ENCODE measurements around the gene EXOSC1. TPM values are rescaled to one million over a fixed set of nuclear protein-coding genes. Genes with fewer than 3 reads are reported as not detected.

Gene EXOSC1
- total and polyA plus RNA-seq, 2 donors (not counting 3 experiments of a cell fraction or from before 2014, with no cell fraction given) = 50.7 to 52.9 TPM

- no peak for TF ChIP-seq FOS (IDR thresholded peaks at IDR 0.05; ENCODE audit: borderline replicate concordance, insufficient read depth, low read length)
- DNase-seq (ENCODE audit: low read depth, low spot score) (no peak), FAIRE-seq (no peak)
- intact Hi-C loops (cut with micrococcal nuclease) (no loop called here), dilution Hi-C loops (cut with MboI; ENCODE audit: extremely low pct_ligation_motif_present, low sequenced_read_pairs) (no loop called here)
- H3K4me2 ChIP-seq (ENCODE audit: insufficient read depth, low read length) = no peak overlapping the region
- H4K20me1 ChIP-seq (replicated peaks; ENCODE audit: control insufficient read depth, extremely low read depth, insufficient read depth, low read length) = no peaks in the 10 kb centered on the region
- peaks cover 42 to 68% of the 10 kb centered on the region in 2 experiments for H3K36me3 ChIP-seq (ENCODE audit: control insufficient read depth in 2 of 2, extremely low read depth in 1 of 2, insufficient read depth in 2 of 2, low read length in 2 of 2)
- no peaks in the 10 kb centered on the region for H3K27me3 ChIP-seq (ENCODE audit: control insufficient read depth in 2 of 2, insufficient read depth in 2 of 2, low read length in 2 of 2)
- CTCF ChIA-PET = interaction anchor here (0.6 to 1.2 kb wide), 3 partner anchors 12 to 153 kb away, joined by 3 to 4 read pairs (median 3); no protein-coding TSS in a partner anchor
- no peak overlapping the region for H3K9ac ChIP-seq (replicated peaks; ENCODE audit: extremely low read depth, insufficient read depth, low read length)
- H3K9me3 ChIP-seq (replicated peaks; ENCODE audit: control insufficient read depth, insufficient read depth, low read length) = no peaks in the 10 kb centered on the region
- H3K4me1 ChIP-seq (ENCODE audit: control insufficient read depth, extremely low read depth, insufficient read depth, low read length) = no peaks in the 10 kb centered on the region
- no peak overlapping the region for H2AFZ ChIP-seq (ENCODE audit: low read depth, low read length)
- H3K4me3 ChIP-seq (replicated peaks in 1 of 3; ENCODE audit: insufficient read depth in 1 of 3, low read depth in 1 of 3, low read length in 3 of 3) = no peak overlapping the region
- no TSS peak for BruUV-seq (replicated peaks)
- no peak overlapping the region for H3K27ac ChIP-seq (ENCODE audit: insufficient read depth, low read depth, low read length)
- POLR2A ChIA-PET = interaction anchor here (0.8 kb wide), 1 partner anchor 14 kb away, joined by 3 read pairs; no protein-coding TSS in a partner anchor
- H3K79me2 ChIP-seq (ENCODE audit: control insufficient read depth, insufficient read depth, low read length) = no peaks in the 10 kb centered on the region
- no peaks in the 10 kb centered on the region for H3K9me1 ChIP-seq (replicated peaks; ENCODE audit: control insufficient read depth, extremely low read depth, insufficient read depth, low read length)
Observed at GRCh38 chr10:97459933-97460332, 14.1 kb upstream of the EXOSC1 start.

GRCh38 chr10:97459111-97459510, 13.3 kb upstream of the EXOSC1 start:
- Histone ChIP-seq H2AFZ (ENCODE audit: low read depth, low read length) (no peak overlapping the region), H3K36me3 (ENCODE audit: control insufficient read depth in 2 of 2, extremely low read depth in 1 of 2, insufficient read depth in 2 of 2, low read length in 2 of 2) (peaks cover 40 to 68% of the 10 kb centered on the region in 2 experiments), H3K4me1 (ENCODE audit: control insufficient read depth, extremely low read depth, insufficient read depth, low read length) (no peaks in the 10 kb centered on the region), H4K20me1 (replicated peaks; ENCODE audit: control insufficient read depth, extremely low read depth, insufficient read depth, low read length) (no peaks in the 10 kb centered on the region), H3K9ac (replicated peaks; ENCODE audit: extremely low read depth, insufficient read depth, low read length) (no peak overlapping the region), H3K79me2 (ENCODE audit: control insufficient read depth, insufficient read depth, low read length) (no peaks in the 10 kb centered on the region), H3K27me3 (ENCODE audit: control insufficient read depth in 2 of 2, insufficient read depth in 2 of 2, low read length in 2 of 2) (no peaks in the 10 kb centered on the region), H3K27ac (ENCODE audit: insufficient read depth, low read depth, low read length) (no peak overlapping the region), H3K4me2 (ENCODE audit: insufficient read depth, low read length) (no peak overlapping the region), H3K9me1 (replicated peaks; ENCODE audit: control insufficient read depth, extremely low read depth, insufficient read depth, low read length) (no peaks in the 10 kb centered on the region), H3K9me3 (replicated peaks; ENCODE audit: control insufficient read depth, insufficient read depth, low read length) (no peaks in the 10 kb centered on the region), H3K4me3 (replicated peaks in 1 of 3; ENCODE audit: insufficient read depth in 1 of 3, low read depth in 1 of 3, low read length in 3 of 3) (no peak overlapping the region)
- no peak for TF ChIP-seq CTCF (IDR thresholded peaks at IDR 0.05; ENCODE audit: extremely low read depth in 1 of 2, insufficient read depth in 1 of 2, low read depth in 1 of 2, low read length in 2 of 2)
- no peak for TF ChIP-seq JUN (IDR thresholded peaks at IDR 0.05; ENCODE audit: borderline replicate concordance, insufficient read depth, insufficient read length, low read depth)
- no peak for TF ChIP-seq FOS (IDR thresholded peaks at IDR 0.05; ENCODE audit: borderline replicate concordance, insufficient read depth, low read length)
- ChIA-PET POLR2A (interaction anchor here (0.8 kb wide), 1 partner anchor 15 kb away, joined by 3 read pairs; no protein-coding TSS in a partner anchor), CTCF (no interaction called here)
- intact Hi-C loops (cut with micrococcal nuclease) (no loop called here), dilution Hi-C loops (cut with MboI; ENCODE audit: extremely low pct_ligation_motif_present, low sequenced_read_pairs) (no loop called here)
- no TSS peak for BruUV-seq (replicated peaks)
- FAIRE-seq = no peak
- DNase-seq (ENCODE audit: low read depth, low spot score) = no peak
